Muscle of back (tissue), 11 donors: Measurements from ENCODE around the gene TPST2. TPM values are rescaled to one million over a fixed set of nuclear protein-coding genes. Genes with fewer than 3 reads are reported as not detected.

Source experiments
- DNase-seq, 3 donors: peaks; one replicate each; pipeline versions ENCODE4 v3.0.0 to v3.0.0-alpha.2; 2013
- polyA plus RNA-seq, 10 donors: library from polyadenylated mRNA; unstranded; fragments of 120-200 nt; gene quantifications; one replicate each; pipeline ENCODE4 v1.2.1, GENCODE V29; 2013; ENCODE audit not compliant: insufficient read length in 10 of 10

TPST2 gene
- polyA plus RNA-seq, 10 donors = 6.3 to 10.5 (median 7.3) TPM

- DNase-seq = no peak
These were observed 87.9 kb downstream of the TPST2 start for GRCh38 chr22:26501996-26502395.

GRCh38 chr22:26499188-26499703, 90.7 kb downstream of the TPST2 start:
- no peak for DNase-seq

DNA sequence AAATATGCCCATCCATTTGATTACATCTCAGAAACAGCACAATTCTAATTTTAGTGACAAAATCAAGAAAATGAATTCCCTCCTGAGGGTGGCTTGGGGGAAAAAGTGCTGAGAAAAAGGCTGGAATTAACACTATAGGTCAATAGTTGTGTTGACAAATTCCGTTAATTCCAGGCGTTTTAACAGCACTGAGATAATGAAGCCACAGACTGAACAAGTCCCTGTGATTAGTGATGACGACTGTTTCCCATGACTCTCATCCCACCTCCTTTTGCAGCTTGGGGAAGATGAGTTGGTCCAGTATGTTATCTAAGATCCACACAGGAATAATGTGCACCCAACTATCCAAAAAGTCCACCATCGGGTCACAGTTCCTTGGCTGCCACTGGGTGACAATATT, 93.5 kb downstream of the TPST2 start:
- DNase-seq = no peak

- DNase-seq = no peak
These were observed 95.4 kb downstream of the TPST2 start for GRCh38 chr22:26494506-26494905.

DNA sequence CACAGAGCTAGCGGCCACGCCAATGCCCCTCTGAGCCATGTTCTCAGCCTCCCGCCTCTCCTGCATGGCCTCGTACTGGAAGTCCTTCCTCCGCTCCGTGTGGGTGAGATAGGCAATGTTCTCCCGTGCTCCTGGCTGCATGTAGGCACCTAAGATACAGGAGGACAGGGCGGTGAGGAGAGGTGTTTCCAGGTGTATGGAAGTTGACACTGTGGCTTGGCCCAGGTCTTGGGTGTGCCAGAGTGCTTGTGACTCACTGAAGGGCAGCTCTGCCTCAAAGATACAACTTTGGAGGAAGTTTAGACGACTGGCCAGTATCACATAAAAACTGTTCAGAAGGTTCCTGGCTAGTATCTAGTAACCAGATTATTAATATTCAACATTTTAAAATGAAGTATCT, 97.7 kb downstream of the TPST2 start:
- DNase-seq = no peak

DNA sequence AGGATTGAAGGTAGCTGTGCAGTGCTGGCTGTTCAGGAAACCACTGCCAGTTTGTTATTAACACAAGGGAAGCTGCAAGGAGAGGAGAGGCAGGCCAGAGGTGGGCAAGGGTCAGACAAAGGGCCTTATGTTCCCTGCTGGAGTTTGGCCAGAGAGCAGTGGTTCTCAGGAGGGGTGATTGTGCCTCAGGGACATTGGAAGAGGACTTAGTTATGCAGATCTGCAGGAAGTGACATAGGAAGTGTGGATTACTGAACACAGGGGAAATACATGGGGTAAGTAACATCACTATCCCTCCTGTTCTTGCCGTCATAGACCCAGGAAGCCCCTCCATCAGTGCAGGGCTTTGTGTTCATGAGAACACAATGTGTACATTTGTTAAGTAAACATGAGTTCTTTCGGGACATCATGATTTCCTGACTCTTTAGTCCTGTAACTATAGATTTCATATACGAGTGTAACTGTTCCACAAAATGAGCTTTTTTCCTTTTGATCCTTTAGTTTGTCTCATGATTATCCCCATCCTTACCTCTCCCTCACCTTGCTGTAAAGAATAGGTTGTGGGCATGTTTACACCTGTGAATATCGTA, 100.4 kb downstream of the TPST2 start:
- no peak for DNase-seq

DNA sequence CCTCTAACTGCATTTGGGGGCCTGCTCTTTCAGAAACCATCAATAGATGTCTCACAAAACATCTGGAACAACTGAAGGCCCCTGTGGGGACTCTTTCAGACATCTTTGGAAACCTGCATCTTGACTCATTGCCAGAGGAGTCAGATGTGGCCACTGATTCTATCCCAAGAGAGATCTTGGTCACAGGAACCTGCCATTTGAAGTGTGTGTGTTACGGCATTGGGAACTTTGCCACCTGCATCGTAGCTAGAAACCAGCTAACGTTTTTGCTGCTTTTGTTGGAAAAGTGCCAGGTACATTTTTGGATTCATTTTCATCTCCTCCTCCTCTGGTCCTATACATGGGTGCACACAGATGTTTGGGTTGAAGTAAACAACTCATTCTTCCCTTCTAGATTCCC, 101.9 kb downstream of the TPST2 start:
- DNase-seq = no peak

DNA sequence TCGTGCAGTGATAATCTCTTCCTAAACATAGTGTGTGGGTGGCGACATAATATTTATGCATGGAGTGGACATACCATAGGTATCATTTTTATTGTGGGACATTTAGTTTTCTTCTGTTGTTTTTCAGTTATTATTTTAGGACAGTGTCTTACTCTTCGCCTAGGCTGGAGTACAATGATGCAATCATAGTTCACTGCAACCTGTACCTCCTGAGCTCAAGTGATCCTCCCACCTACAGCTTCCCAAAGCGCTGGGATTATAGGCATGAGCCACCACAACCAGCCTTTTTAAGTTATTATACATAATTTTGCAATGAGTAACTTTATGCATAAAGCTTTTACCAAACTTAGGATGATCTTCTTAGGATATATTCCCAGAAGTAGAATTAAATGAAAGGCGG, 103.5 kb downstream of the TPST2 start:
- DNase-seq = no peak

DNA sequence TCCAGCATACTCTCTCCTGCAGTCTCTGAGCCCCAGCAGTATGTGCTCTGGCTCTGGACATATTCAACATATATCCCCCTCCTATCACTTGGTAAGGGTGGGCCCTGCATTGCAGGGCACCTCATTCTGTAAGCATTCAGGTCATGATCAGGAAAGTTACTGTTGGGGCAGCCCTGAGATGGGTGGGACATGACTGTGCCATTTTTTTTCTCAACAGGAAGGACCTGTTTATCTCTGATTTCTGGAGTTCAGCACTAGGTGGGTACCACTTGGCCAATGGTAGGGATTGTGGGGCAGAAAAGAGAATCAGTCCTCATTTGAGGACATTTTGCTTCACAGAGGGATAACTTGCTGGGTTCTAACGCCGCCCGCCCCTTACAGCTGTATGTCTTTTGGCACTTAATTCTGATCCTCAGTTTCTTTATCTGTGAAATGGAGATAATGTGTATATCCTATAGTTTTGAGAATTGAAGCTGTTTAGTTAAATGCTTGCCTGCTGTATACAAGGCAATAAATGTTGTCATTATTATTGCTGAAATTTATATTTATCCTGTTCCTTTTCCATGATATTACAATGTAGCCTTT, 104.0 kb downstream of the TPST2 start:
- DNase-seq = no peak

GRCh38 chr22:26485013-26485412, 104.9 kb downstream of the TPST2 start:
- DNase-seq = no peak

DNA sequence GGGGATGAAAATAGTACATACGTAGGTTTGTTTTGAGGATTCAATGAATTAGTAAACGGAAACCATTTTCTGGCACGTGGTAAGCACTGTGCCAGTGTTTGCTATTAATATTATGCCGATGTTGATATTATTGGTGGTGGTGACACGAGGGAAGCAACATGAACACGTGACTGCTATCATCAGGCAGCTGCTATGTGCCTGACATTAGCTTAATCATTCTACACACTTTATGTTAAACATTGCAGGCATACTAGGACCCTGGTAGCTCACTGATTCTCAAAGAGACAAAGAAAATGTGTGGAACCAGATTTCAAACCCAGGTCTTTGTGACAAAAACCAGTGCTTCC, 105.6 kb downstream of the TPST2 start:
- DNase-seq = no peak

DNA sequence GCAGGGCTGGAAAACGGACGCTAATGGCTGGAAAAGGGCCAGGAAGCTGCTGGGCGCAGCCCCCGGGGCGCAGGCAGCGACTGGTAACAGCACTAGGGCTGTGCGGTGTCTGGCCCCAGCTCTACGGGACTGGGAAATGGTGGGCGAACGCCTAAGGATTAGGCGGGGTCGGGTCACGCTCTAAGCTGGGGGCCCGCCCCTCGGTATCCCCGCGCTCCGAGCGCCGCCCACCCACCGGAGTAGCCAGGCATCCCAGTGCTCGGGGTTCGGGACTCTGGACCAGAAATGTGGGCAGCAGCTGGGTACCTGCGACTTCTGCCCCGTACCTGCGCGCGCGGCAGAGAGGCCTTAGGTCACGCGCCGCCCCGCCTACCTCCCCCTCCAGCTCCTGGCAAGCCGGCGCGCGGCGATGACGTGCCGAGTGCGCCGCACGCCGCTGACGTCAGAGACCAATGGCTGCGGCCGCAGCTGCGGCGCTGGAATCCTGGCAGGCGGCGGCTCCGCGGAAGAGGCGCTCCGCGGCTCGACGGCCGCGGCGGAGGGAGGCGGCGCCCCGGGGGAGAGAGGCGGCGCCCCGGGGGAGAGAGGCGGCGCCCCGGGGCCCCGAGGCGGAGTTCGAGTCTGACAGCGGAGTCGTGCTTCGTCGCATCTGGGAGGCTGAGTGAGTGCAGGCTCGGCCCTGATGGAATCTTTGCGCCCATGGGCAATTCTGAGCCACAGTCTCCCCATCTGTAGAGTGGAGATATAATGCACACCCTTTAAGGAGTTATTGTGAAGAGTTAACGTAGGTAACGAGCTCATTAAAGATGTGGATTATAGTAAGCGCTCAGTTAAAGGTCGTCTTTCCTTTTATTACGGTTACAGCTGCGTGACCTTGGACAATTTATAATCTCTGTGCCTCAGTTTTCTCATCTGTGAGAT, 106.2 kb downstream of the TPST2 start, which contains the start of the genes HPS4 and SRRD:
TSS of gene HPS4 (minus strand) at position 345 of the 921 bp plus-strand sequence. CDS start 2,021 bp downstream, outside the sequence.
TSS of gene SRRD (plus strand) at position 439 of the 921 bp plus-strand sequence. CDS start at position 453, 14 bp downstream.
- peak; percentile 90 to 97 (median 94) for DNase-seq

GRCh38 chr22:26483043-26483438, 106.9 kb downstream of the TPST2 start:
- no peak for DNase-seq

GRCh38 chr22:26482161-26482560, 107.8 kb downstream of the TPST2 start:
- DNase-seq = no peak

DNA sequence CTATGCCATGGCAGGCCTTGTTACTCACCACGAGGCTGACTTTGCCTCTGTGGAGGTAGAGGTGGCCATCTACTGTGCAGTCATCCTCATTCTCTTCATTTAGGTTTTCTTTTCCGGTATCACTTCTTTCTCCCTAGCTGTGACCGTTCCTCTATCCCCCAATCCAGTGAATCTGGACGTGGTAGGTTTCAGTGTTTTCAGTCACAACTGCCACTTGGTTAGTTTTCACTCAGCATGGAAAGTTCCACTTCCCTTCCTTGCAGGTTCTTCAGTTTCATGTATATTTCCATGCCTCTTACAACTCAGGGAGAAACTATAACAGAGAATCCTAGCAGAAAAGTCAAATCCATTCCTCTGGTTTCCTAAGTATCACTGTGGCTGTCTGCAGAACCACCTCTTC, 108.2 kb downstream of the TPST2 start:
- no peak for DNase-seq

DNA sequence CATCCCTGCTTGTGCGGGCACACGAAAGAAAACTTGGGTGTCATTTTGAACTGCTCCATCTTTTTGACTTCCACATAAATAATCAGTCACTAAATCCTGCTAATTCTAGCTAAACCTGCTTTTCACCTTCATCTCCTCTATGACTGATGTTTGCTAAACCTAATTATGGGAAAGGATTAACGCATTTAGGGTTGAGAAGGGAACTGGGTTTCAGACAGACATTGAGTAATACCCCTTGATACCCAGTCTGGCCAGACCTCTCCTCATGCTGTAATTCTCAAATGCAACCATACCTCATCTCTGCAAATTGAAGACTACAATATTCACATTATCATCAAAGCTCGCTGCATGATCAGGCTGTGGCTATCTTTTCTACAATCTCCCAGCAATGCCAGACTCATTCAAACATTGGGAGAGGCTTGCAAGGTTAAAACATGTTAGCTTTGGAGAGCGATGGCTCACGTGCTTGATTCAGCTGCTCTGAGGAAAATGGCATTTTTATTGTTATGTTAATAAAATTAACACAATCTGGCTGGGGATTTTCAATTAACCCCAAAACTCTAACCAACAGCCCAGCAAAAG, 108.7 kb downstream of the TPST2 start:
- DNase-seq = no peak

GRCh38 chr22:26480611-26480932, 109.4 kb downstream of the TPST2 start:
- DNase-seq = no peak

- no peak for DNase-seq
These were observed 109.9 kb downstream of the TPST2 start for GRCh38 chr22:26479792-26480610.

DNA sequence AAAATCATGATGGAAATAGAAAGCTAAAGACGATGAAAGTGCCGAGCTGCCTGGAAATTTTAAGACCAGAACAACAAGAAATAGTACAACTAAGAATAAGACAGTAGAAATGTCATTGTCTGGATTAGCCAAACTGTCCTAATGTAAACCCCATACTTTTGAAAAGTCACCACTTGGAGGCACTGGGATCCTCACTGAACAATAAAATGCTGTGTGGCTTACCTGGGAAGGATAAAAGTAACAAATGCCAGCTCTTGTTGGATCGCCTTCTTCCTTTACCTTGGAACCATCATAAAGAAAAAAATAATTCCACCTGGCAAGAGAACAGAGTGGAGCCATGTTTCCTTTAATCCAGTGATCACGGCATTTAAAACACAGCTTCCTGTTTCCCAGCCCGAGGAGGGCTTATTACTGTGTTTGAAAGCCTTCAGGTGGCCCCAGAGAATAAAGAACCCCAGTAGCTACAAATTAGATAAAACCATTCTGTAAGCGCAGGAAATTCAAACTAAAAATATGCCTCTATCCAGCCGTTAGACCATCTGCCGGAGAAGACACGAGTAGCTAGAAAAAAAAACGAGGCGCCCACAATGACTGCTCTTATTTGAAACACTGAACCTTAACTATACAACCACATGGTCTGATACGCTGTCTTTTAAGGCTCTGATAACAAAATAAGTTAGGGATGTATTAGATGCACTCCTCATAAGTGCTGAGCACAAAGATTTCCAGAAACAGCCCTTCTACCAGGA, 110.7 kb downstream of the TPST2 start:
- DNase-seq = no peak

DNA sequence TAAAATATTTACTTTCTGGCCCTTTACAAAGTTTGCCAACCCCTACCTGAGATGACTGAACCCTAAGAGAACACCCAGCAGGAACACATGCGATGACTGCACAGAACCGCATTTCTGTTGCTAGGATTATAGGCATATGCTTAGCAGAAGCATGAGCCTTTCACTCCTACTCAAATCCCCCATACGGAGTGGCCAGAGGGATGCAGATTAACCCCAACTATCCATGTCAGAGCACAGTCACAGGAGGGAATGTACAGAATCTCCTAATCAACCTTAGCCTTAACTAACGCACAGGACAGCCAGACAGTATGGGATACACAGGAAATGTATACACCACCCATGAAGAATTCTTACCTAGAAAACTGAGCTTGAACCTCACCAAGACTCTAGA, 112.6 kb downstream of the TPST2 start:
- no peak for DNase-seq
